ENCODE measurements around the gene ZNF423. TPM values are rescaled to one million over a fixed set of nuclear protein-coding genes. Genes with fewer than 3 reads are reported as not detected.
"Not testable (repeated sequence)": the region's sequence is repeated elsewhere in the genome, so short reads cannot be mapped to it uniquely, and the experiment has no call there.

Gene ZNF423
- total RNA-seq, 2 donors from 2014 or later: 12.3 to 29.3 TPM

DNA sequence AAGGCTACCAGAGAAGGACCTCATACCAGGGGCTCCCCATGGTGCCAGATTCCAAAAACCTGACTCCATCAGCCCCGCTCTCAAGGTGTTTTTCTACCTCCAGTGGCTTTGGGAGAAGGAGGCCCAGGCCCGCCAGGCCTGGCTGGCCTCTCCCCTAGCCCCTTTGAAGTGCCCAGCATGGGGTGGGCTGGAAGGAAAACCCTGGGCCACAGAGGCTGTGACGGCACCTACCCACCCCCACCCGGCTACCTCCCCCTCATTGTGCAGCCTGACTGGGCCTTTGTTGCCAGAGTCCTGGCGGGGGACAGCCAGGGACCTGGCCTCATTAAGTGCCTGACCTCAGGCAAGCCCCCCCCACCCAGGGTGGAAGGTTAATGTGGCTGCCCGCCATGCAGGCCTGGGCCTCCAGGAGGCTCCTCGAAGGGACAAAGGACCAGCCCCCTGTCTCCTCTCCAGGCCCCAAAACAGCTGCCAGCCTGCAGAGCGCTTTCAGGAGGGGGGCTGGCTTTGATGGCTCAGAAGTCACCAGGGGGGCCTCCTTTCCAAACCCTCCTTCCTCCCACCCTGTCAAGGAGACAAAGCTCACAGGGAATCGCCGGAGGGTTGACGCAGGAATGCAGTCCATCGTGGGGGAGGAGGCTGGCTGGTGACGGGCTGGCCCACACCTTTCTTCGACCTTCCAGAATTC, 159.4 kb downstream of the ZNF423 start:
- no peak for DNase-seq (ENCODE audit: low spot score)
- intact Hi-C loops (cut with DNase I): no loop called here

GRCh38 chr16:49695782-49696413, 160.0 kb downstream of the ZNF423 start:
- DNase-seq (ENCODE audit: low spot score): no peak
- intact Hi-C loops (cut with DNase I): no loop called here

DNA sequence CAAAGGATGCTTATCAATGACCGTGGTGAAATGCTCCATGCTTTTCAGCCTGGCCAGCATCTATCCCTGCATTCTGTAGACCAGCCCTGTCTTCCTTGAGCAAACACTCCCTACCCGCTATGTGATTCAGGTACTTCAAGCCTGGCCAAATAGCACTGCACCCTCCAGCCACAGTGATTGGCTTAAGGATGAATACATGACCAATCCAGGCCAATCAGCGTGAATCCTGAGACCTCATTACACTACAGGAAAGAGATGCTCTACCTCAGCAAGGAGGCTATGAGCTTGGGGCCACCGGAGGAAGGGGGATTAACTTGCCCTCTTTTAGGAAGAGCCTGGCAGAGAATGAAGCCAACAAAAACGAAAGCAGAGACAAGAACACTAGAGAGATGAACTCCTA, 162.5 kb downstream of the ZNF423 start:
- intact Hi-C loops (cut with DNase I): no loop called here
- DNase-seq (ENCODE audit: low spot score): no peak

DNA sequence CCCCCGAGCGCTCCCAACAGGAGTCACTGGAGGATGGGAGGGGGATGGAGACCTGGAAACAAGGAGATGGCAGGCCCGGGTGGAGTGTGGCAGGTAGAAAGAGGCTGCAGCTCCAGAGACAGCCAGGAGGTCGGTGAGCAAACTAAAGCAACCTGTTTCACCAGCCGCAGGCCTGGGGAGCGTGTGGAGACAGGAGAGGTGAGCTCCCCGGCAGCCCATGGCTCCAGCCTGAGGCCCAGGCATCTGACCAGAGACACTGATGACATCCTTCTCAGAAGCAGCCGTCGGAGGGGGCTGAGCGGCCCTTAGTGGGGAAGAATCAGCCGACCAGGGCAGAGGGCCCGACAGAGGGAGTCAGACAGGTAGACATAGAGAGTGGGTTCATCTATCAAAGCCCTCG, 165.1 kb downstream of the ZNF423 start:
- no peak for DNase-seq (ENCODE audit: low spot score)
- intact Hi-C loops (cut with DNase I): no loop called here

- intact Hi-C loops (cut with DNase I): no loop called here
- no peak for DNase-seq (ENCODE audit: low spot score)
These were observed 167.7 kb downstream of the ZNF423 start for GRCh38 chr16:49688036-49688697.

- no peak for DNase-seq (ENCODE audit: low spot score)
- intact Hi-C loops (cut with DNase I): no loop called here
These were observed 168.4 kb downstream of the ZNF423 start for GRCh38 chr16:49687476-49688002.

DNA sequence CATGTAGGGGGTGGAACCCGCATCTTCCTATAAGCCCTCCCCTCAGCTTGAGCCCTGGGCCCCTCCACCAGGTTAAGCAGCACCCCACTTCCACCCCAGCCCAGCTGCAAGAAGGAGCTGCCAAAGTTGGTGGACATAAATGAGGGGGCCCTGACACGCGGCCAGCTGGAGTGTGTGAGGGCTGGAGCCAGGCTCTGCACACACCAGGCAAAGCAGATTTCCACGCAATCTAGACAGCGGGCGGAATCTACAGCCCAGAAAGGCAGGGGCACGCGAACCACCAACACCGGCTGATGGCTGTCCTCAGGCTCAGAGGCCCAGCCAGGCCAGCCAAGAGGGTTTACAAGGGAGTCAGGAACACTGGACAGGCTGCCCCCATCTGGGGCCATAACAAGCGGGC, 171.2 kb downstream of the ZNF423 start:
- intact Hi-C loops (cut with DNase I): no loop called here
- no peak for DNase-seq (ENCODE audit: low spot score)

DNA sequence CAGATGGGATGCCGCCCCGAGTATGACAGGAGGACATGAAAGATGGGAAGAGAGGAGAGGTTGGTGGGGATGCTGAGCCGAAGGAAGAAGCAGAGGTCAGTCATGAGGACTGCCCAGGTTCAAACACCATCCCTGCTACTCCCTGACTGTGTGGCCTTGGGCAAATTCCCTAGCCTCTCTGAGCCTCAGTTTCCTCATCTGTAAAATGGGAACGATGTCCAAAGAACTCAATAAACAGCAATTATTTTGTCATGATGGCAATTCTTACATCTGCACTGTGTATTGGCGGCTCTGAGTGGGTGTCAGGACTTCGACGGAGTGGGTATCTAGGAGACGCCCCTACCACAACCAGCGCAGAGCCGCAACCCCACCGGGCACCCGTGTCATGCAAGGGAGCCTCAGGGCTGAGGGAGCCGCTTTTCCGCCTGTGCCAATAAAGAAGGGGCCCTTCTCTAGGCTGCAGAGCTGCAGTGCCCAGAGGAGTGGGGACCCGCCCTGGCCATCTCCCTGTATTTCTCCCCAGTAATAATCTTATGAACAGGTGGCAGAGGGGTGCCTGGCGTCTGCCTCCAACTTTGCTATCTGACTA, 173.2 kb downstream of the ZNF423 start:
- intact Hi-C loops (cut with DNase I): no loop called here
- no peak for DNase-seq (ENCODE audit: low spot score)

DNA sequence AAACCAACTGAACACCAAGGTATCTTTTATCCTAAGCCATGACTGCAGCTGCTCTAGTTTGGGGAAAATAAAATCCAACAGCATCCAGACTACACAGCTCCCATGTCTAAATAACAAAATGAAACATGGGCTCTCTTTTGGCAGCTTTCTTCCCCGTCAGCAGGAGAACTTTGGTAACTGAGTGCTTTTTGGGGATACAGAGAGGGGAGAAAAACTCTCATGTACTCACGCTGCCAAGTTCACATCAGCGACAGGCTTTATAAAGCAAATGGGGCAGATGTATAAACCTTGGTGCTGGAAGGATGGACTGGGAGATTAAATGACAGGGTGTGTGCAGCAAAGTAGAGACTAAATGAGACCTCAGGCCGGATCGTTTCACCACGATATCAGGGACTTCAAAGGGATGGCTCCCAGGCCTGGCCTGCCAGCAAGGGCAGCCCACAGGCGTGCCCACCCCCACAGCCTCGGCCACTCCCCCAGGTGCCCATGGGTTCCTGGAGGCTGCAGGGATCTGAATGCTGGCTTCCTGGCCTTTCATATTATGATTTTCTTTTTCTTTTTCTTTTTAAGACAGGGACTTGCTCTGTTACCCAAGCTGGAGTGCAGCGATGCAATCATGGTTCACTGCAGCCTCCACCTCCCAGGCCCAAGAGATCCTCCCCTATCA, 174.6 kb downstream of the ZNF423 start:
- intact Hi-C loops (cut with DNase I): no loop called here

DNA sequence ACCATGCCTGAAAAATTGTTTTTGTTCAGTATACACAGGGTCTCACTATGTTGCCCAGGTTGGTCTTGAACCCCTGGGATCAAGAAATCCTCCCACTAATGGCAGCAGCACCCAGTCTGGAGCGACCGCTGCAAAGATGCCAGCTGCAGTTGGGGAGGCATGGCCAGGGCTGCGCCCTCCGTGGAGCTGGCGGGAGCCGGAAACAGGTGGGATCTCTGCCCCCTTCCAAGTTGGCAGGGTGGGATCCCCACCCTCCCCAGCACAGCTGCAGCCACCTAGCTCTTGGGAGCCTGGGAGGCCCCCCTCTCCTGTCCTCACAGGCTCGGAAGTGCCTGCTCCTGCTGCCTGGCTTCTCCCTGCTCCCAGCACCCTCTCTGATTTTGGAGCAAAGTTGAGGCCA, 176.8 kb downstream of the ZNF423 start:
- intact Hi-C loops (cut with DNase I): no loop called here
- no peak for DNase-seq (ENCODE audit: low spot score)

More for the DNA sequence above, 174.6 kb downstream of the ZNF423 start:
- no peak for DNase-seq (ENCODE audit: low spot score)

DNA sequence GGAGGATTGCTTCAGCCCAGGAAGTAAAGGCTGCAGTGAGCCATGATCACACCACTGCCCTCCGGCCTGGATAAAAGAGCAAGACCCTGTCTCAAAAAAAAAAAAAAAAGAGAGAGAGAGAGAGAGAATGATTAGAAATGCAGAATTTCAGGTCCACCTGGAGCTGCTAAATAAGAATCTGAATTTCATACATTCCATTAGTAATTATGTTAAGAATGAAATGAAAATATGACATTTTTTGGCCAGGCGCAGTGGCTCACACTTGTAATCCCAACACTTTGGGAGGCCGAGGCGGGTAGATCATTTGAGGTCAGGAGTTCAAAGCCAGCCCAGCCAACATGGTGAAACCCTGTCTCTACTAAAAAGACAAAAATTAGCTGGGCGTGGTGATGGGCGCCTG, 178.3 kb downstream of the ZNF423 start:
- intact Hi-C loops (cut with DNase I); DNase-seq (ENCODE audit: low spot score): not testable (repeated sequence)

DNA sequence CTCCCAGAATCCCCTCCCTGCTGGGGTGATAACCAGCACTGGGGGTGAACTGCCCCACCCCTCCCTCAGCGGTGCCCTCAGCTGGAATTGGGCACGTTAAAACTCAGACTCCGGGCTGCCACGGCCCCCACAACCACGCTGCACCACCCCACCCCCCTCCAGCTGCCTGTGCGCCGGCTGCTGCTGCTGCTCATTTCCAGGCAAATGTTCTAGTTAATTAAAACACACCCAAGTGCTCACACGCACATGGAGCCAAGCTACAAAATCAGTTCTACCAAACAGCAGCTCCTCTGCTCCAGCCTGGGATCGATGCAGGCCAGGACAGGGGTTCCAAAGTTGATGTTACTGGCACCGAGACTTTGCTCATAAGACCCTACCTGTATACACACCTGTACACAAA, 180.5 kb downstream of the ZNF423 start:
- intact Hi-C loops (cut with DNase I): no loop called here
- no peak for DNase-seq (ENCODE audit: low spot score)

GRCh38 chr16:49674990-49675389, 180.9 kb downstream of the ZNF423 start:
- intact Hi-C loops (cut with DNase I): no loop called here
- DNase-seq (ENCODE audit: low spot score): no peak

GRCh38 chr16:49674351-49674851, 181.5 kb downstream of the ZNF423 start:
- no peak for DNase-seq (ENCODE audit: low spot score)
- intact Hi-C loops (cut with DNase I): no loop called here

GRCh38 chr16:49673442-49673841, 182.5 kb downstream of the ZNF423 start:
- intact Hi-C loops (cut with DNase I): no loop called here

GRCh38 chr16:49672753-49673152, 183.2 kb downstream of the ZNF423 start:
- intact Hi-C loops (cut with DNase I): no loop called here
- DNase-seq (ENCODE audit: low spot score): no peak

More at GRCh38 chr16:49673442-49673841, 182.5 kb downstream of the ZNF423 start:
- DNase-seq (ENCODE audit: low spot score): no peak

GRCh38 chr16:49671333-49671732, 184.6 kb downstream of the ZNF423 start:
- no peak for DNase-seq (ENCODE audit: low spot score)
- intact Hi-C loops (cut with DNase I): no loop called here

- DNase-seq (ENCODE audit: low spot score): no peak
- intact Hi-C loops (cut with DNase I): no loop called here
These were observed 185.3 kb downstream of the ZNF423 start for GRCh38 chr16:49670627-49671026.

- intact Hi-C loops (cut with DNase I): loop anchor here in 1 of 2 donors (1.0 kb wide), 1 partner anchor 33 kb away; no protein-coding TSS in a partner anchor
These were observed 190.3 kb downstream of the ZNF423 start for GRCh38 chr16:49665482-49666230.

More at GRCh38 chr16:49665482-49666230, 190.3 kb downstream of the ZNF423 start:
- DNase-seq (ENCODE audit: low spot score): no peak

All from posterior vena cava (tissue), 2 donors.